K562 (cell line): ENCODE data around the gene CHSY1.

Source experiments
- BRD4 ChIP-seq: fragments of 200-600 bp; sonication (generic); IDR thresholded peaks from 2 replicates; pipeline ENCODE4 v1.6.1; 2017; ENCODE audit warnings: inconsistent platforms
- ESRRA ChIP-seq: fragments of 450-650 bp; IDR thresholded peaks from 2 replicates; pipeline ENCODE4 v1.6.1; 2014; ENCODE audit warnings: low read depth, mild to moderate bottlenecking, moderate library complexity, borderline replicate concordance
- GATAD2A ChIP-seq: fragments of 450-650 bp; IDR thresholded peaks from 2 replicates; pipeline ENCODE4 v1.6.1; 2017
- JUND ChIP-seq, 2 experiments: IDR thresholded peaks; 2 replicates in 1 of 2; 3 replicates in 1 of 2; pipeline ENCODE4 v1.6.1; 2011; ENCODE audit warnings: borderline replicate concordance in 2 of 2, low read depth in 2 of 2, low read length in 2 of 2, improper control_type of control experiment in 1 of 2, missing biosample characterization in 1 of 2, missing genetic modification characterization in 1 of 2, missing genetic modification reagents in 1 of 2
- POLR2A ChIP-seq: fragments of 450-650 bp; conservative IDR thresholded peaks from 2 replicates; pipeline ENCODE4 v1.6.1; 2016
- SNAPC5 ChIP-seq: fragments of 250-450 bp; sonication (Bioruptor Pico); IDR thresholded peaks from 2 replicates; pipeline ENCODE4 v1.8.0; 2021; ENCODE audit warnings: moderate library complexity, mild to moderate bottlenecking, inconsistent platforms
- UBTF ChIP-seq, 2 experiments: IDR thresholded peaks; 2 replicates each; pipeline ENCODE4 v1.6.1; 2012; ENCODE audit warnings: improper control_type of control experiment in 2 of 2, low read depth in 2 of 2, low read length in 2 of 2, borderline replicate concordance in 1 of 2
- YY1 ChIP-seq, 3 experiments: IDR thresholded peaks; 2 replicates each; pipeline ENCODE4 v1.6.1; 2011; ENCODE audit warnings: low read length in 2 of 3, mild to moderate bottlenecking in 2 of 3, moderate library complexity in 2 of 3, borderline replicate concordance in 1 of 3, control low read depth in 1 of 3, low read depth in 1 of 3; ENCODE audit not compliant: insufficient read depth in 3 of 3, insufficient replicate concordance in 2 of 3, control insufficient read depth in 1 of 3, insufficient read length in 1 of 3; ENCODE audit errors: extremely low read depth in 1 of 3

- TF ChIP-seq UBTF (IDR thresholded peaks at IDR 0.05; ENCODE audit: borderline replicate concordance in 1 of 2, low read depth in 2 of 2, low read length in 2 of 2): no peak
- no peak for TF ChIP-seq GATAD2A
- TF ChIP-seq SNAPC5 (CRISPR knock-in tag): no peak
- no peak for TF ChIP-seq POLR2A
- no peak for TF ChIP-seq JUND (IDR thresholded peaks at IDR 0.05; ENCODE audit: borderline replicate concordance, low read depth, low read length)
- no peak for TF ChIP-seq JUND (tag; IDR thresholded peaks at IDR 0.05; ENCODE audit: borderline replicate concordance, low read depth, low read length)
- TF ChIP-seq BRD4: no peak
- no peak for TF ChIP-seq ESRRA
- no peak for TF ChIP-seq YY1 (IDR thresholded peaks at IDR 0.05; ENCODE audit: borderline replicate concordance in 1 of 3, control insufficient read depth in 1 of 3, extremely low read depth in 1 of 3, insufficient read depth in 3 of 3, insufficient read length in 1 of 3, insufficient replicate concordance in 2 of 3, low read depth in 1 of 3, low read length in 2 of 3)
Observed at GRCh38 chr15:101168898-101169494, 82.9 kb downstream of the CHSY1 start.
